Thyroid gland (tissue), 4 donors: ENCODE measurements around the gene SND1.

Source experiments
- CTCF ChIP-seq, 6 experiments: fragments of 200-600 bp in 3 of 6; fragments of 450-650 bp in 3 of 6; sonication (generic) in 3 of 6; IDR thresholded peaks; one replicate each; pipeline ENCODE4 v1.5.1; 2016 to 2019; ENCODE audit warnings: antibody characterized with exemption in 6 of 6, mild to moderate bottlenecking in 2 of 6, inconsistent platforms in 1 of 6, moderate library complexity in 1 of 6
- POLR2A ChIP-seq, 2 donors: fragments of 450-650 bp; IDR thresholded peaks; one replicate each; pipeline ENCODE4 v1.6.1; 2017; ENCODE audit warnings: antibody characterized with exemption in 2 of 2, mild to moderate bottlenecking in 2 of 2, moderate library complexity in 1 of 2

DNA sequence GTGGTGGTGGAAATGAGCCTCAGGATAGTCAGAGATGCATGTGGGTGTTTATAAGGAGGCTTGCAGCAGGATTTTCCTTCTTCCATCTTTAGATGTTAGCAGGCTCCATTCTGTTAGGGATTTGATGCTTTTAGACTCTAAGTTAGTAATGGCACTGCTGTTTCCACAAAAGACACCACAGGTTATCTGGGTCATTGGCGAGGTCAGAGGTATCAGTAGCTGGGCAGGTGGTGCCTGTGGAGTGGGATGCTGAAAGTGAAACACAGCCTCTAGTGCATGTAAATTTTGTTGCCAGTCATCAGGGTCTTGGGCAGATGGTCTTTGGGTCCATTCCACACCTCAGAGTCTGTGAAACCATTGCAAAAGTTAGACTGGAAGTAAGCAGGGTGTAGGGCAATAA is 33.2 kb upstream of the SND1 start:
- no peak for TF ChIP-seq CTCF (IDR thresholded peaks at IDR 0.05)
- TF ChIP-seq POLR2A (IDR thresholded peaks at IDR 0.05) = no peak
